ENCODE measurements around the gene KRT77.
A peak's percentile ranks its signal among the peaks of the same experiment; 100 is the strongest.

KRT77 gene

DNA sequence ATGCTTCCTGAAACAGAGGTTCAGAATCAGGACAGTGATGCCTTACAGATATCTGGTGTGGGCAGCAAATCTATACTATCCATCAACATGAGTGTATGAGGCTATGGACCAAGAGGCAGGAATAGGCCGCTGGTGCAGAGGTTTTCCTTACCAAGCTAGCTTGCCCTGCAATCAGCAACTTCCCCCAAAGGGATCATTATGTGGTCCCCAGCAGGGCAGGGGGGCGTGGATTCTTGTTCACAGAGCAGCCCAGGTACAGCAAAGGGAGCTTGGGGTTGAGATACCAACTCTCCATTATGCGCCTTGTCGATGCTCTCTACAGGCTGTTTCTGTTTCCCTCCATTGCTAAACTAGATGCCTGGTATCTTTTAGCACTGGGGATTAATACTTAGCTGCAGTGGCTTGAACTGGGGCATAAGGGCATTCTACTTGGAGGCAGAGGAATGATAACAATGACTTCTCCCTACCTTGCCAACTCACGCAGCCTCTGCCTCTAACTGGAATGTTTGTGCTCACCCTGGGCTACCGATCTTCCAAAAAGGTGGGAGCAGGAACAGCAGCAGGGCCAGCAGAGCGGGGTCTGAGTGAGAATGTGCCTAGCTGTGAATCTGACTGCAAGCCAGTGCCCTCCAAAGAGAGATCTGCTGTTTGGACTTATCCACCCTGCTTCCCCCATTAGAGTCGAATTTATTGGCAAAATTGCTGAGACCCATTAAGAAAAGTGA is 12.8 kb downstream of the KRT77 start:
- Histone ChIP-seq H3K4me3 (ENCODE audit: low read depth, low read length) (peak overlapping the region; percentile 50), H3K27me3 (ENCODE audit: control insufficient read depth, insufficient read depth, low read length) (peaks cover 36% of the 10 kb centered on the region), H3K4me1 (ENCODE audit: control insufficient read depth, insufficient read depth, low read length) (no peaks in the 10 kb centered on the region), H3K9me3 (ENCODE audit: control insufficient read depth, insufficient read depth, low read length) (no peaks in the 10 kb centered on the region), H3K9ac (ENCODE audit: low read depth, low read length) (peak overlapping the region; percentile 37), H3K36me3 (ENCODE audit: control insufficient read depth, insufficient read depth, low read length) (no peaks in the 10 kb centered on the region)

DNA sequence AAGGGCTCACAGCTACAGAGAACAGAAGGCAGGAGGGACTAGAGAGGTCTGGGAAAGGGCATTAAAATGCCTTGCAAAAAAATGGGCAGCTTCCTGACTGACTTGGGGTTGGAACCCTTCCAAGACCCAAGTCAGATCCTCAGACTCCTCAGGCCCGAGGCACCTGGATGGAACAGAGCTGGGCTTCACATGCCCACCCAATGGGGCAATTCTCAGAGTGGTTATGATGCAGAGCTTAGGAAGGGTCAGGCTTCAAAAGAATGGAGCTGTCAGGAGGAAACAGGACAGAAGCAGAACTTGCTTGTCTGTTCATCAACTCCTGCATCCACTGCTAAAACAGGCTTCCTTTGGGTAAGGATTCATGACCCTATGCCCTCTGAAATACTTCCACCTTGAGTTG is 13.4 kb downstream of the KRT77 start:
- no peak overlapping the region for H3K9ac ChIP-seq (ENCODE audit: low read depth, low read length)
- no peaks in the 10 kb centered on the region for H3K4me1 ChIP-seq (ENCODE audit: control insufficient read depth, insufficient read depth, low read length)
- H3K4me3 ChIP-seq (ENCODE audit: low read depth, low read length) = no peak overlapping the region
- H3K27me3 ChIP-seq (ENCODE audit: control insufficient read depth, insufficient read depth, low read length) = peaks cover 36% of the 10 kb centered on the region
- no peaks in the 10 kb centered on the region for H3K9me3 ChIP-seq (ENCODE audit: control insufficient read depth, insufficient read depth, low read length)
- no peaks in the 10 kb centered on the region for H3K36me3 ChIP-seq (ENCODE audit: control insufficient read depth, insufficient read depth, low read length)

DNA sequence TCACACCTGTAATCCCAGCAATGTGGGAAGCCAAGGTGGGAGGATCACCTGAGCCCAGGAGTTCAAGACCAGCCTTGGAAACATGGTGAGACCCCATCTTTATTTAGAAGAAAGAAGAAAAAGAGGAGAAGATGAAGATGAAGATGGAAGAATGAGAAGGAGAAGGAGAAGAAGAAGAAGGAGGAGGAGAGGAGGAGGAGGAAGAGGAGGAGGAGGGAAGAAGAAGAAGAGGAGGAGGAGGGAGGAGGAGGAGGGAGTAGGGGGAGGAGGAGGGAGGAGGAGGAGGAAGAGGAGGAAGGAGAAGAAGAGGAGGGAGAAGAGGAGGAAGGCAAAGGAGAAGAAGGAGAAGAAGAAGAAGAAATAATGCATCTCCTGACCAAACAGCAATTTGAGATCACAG is 14.1 kb downstream of the KRT77 start:
- Histone ChIP-seq H3K27me3 (ENCODE audit: control insufficient read depth, insufficient read depth, low read length) (peaks cover 36% of the 10 kb centered on the region), H3K9me3 (ENCODE audit: control insufficient read depth, insufficient read depth, low read length) (no peaks in the 10 kb centered on the region), H3K4me3 (ENCODE audit: low read depth, low read length) (no peak overlapping the region), H3K4me1 (ENCODE audit: control insufficient read depth, insufficient read depth, low read length) (no peaks in the 10 kb centered on the region), H3K36me3 (ENCODE audit: control insufficient read depth, insufficient read depth, low read length) (no peaks in the 10 kb centered on the region), H3K9ac (ENCODE audit: low read depth, low read length) (no peak overlapping the region)

DNA sequence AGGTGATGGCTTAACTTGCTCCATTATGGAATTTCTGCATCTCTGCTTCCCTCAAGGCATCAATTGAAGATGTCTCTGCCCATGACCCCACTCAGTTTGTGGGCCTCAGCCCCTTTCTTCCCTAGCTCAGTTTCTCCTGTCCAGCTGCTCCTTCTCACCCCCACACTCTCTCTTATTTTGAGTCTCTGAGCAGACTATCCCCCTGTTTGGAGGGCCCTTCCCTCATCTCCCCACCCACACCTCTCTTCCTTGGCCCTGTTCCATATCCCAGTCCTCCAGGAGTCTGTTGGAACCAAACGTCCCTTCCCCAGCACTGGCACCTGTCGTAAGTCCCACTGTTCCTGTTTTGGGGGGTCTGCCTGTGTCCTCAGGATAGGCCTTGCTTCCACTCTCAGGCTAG is 14.8 kb downstream of the KRT77 start:
- Histone ChIP-seq H3K4me1 (ENCODE audit: control insufficient read depth, insufficient read depth, low read length) (no peaks in the 10 kb centered on the region), H3K9ac (ENCODE audit: low read depth, low read length) (no peak overlapping the region), H3K36me3 (ENCODE audit: control insufficient read depth, insufficient read depth, low read length) (no peaks in the 10 kb centered on the region), H3K27me3 (ENCODE audit: control insufficient read depth, insufficient read depth, low read length) (peaks cover 36% of the 10 kb centered on the region), H3K9me3 (ENCODE audit: control insufficient read depth, insufficient read depth, low read length) (no peaks in the 10 kb centered on the region), H3K4me3 (ENCODE audit: low read depth, low read length) (no peak overlapping the region)

DNA sequence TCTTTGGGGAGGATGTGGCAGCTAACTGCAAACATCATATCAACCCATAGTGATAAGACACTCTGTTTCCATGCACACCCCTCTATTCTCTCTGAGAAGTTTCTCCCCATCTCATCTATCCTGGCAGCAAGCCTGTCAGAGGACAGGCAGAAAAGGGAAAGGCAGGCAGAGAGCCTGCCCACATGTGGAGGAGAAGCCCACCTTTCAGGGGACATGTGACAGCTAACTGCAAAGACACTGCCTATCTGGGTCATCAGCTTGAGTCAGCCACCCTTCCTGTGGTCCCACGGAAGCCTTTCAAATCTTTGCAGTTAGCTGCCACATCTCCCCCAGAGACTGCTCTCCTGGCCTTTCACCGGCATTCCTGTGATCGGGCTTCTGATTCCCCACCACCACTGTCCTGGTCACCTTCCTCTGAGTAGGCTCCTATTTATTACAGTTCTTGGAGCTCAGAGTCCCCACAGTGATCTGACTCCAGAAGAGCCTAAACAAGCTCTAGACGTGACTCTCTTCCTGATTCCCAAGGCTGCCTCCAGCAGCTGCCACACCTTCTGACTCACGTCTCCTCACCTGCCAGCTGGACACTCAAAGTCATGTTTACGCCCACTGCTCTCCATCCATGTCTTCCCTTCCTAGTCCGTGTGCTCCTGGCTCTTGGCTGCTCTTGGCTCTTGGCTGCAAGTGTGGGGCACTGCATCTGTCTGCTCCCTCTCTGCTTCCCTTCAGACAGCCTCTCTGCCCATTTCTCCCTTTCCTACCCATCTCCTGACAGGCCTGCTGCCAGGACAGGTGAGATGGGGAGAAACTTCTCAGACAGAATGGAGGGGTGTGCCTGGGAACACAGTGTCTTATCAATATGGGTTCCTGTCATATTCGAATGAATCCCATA is 15.6 kb downstream of the KRT77 start:
- Histone ChIP-seq H3K9me3 (ENCODE audit: control insufficient read depth, insufficient read depth, low read length) (no peaks in the 10 kb centered on the region), H3K4me3 (ENCODE audit: low read depth, low read length) (no peak overlapping the region), H3K36me3 (ENCODE audit: control insufficient read depth, insufficient read depth, low read length) (no peaks in the 10 kb centered on the region), H3K27me3 (ENCODE audit: control insufficient read depth, insufficient read depth, low read length) (peaks cover 34% of the 10 kb centered on the region), H3K9ac (ENCODE audit: low read depth, low read length) (no peak overlapping the region), H3K4me1 (ENCODE audit: control insufficient read depth, insufficient read depth, low read length) (no peaks in the 10 kb centered on the region)

DNA sequence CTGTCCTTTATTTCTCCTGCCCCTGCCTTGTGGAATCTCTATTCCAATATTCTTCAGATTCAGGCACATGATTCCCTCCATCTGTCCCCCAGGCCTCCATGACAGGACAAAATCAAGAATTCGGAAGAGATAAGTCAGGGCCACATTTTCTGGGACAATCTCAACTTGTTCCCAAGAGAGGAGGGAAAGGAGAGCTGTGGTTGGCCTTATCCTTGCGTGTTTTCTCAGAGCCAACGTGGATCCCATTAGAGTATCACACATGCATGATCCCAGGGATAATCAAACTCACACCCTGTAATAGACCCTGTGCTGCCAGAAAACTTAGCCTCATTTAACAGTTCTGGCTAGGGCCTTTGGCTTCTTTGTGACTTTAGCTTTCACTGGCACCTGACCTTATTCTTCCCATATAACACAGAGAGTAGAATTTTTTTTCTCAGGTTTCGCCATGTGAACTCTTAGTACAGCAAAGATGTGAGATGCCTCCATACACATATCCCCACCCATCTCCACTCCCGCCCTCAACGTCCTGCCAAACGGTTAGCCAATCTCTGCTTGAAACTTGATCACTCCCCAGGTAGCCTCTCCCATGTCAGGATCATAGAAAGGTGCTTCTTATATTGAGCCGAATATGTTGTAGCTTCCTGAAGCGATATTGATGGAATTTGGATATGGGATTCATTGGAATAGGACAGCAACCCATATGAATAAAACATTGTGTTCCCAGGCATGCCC is 16.4 kb downstream of the KRT77 start:
- Histone ChIP-seq H3K9me3 (ENCODE audit: control insufficient read depth, insufficient read depth, low read length) (no peaks in the 10 kb centered on the region), H3K9ac (ENCODE audit: low read depth, low read length) (no peak overlapping the region), H3K36me3 (ENCODE audit: control insufficient read depth, insufficient read depth, low read length) (no peaks in the 10 kb centered on the region), H3K27me3 (ENCODE audit: control insufficient read depth, insufficient read depth, low read length) (peaks cover 27% of the 10 kb centered on the region), H3K4me3 (ENCODE audit: low read depth, low read length) (no peak overlapping the region), H3K4me1 (ENCODE audit: control insufficient read depth, insufficient read depth, low read length) (no peaks in the 10 kb centered on the region)

DNA sequence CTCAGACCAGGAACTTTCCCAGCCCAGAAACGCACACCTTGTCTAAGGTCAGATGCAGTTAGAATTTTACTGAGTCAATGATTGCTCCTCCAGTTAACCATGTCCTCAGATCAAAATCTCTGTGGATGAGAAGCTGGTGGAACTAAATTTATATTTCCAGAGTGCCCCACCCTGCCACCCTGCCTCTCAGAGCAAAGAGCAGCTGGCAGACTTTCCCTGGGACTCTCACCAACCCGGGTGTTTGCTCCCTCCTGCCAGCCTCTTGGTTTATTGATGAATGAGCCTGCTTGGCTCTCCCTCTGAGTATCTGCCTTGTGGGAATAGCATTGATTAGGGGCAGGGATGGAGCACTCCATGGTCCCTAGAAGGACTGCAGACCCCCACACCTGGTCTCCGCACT is 17.3 kb downstream of the KRT77 start:
- Histone ChIP-seq H3K9me3 (ENCODE audit: control insufficient read depth, insufficient read depth, low read length) (no peaks in the 10 kb centered on the region), H3K4me3 (ENCODE audit: low read depth, low read length) (no peak overlapping the region)

DNA sequence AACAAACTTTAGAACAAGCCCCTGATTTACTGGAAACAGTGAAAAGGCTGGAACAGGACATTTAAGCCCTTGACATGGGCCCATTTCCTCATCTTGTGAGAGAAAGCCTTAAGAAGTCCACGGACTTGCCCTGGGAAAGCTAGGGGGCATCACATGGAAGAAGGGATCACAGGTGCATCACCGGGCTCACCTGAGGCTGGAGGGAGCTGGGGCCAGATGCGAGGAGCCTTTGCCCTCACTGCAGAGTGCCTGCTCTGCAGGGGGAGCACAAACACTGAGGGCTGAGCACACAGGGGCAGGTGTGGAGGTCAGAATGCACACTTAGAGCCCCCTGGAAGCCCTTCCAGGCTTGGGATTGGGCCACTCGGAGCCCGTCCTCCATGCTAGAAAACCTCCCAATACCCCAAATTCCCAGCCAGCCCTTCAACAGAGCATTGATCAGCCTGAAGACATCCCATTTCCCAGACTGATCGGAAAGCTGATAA is 17.9 kb downstream of the KRT77 start:
- Histone ChIP-seq H3K27me3 (ENCODE audit: control insufficient read depth, insufficient read depth, low read length) (peaks cover 17% of the 10 kb centered on the region), H3K9me3 (ENCODE audit: control insufficient read depth, insufficient read depth, low read length) (no peaks in the 10 kb centered on the region), H3K36me3 (ENCODE audit: control insufficient read depth, insufficient read depth, low read length) (no peaks in the 10 kb centered on the region), H3K9ac (ENCODE audit: low read depth, low read length) (no peak overlapping the region), H3K4me3 (ENCODE audit: low read depth, low read length) (no peak overlapping the region), H3K4me1 (ENCODE audit: control insufficient read depth, insufficient read depth, low read length) (no peaks in the 10 kb centered on the region)

More for the DNA sequence above, 17.3 kb downstream of the KRT77 start:
- no peaks in the 10 kb centered on the region for H3K36me3 ChIP-seq (ENCODE audit: control insufficient read depth, insufficient read depth, low read length)
- H3K4me1 ChIP-seq (ENCODE audit: control insufficient read depth, insufficient read depth, low read length) = no peaks in the 10 kb centered on the region
- peaks cover 22% of the 10 kb centered on the region for H3K27me3 ChIP-seq (ENCODE audit: control insufficient read depth, insufficient read depth, low read length)
- H3K9ac ChIP-seq (ENCODE audit: low read depth, low read length) = no peak overlapping the region

DNA sequence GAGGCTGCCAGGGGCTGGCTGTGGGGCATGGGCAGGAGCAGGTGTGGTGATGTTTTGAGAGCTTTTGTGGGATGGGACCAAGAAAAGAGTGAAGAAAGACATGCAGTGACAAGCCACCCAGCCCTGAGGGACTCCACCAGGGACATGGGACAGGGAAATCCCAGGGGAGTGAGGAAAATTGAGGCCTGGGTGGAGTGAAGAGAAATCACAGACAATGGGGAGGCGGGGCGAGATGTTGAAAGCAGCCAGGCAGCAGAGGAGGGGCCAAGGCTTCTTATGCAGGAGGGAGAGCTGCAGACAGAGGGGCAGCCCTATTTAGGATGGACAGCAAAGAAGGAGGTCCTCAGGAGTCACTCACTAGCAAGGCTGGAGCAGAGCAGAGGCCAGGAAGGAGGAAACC is 18.9 kb downstream of the KRT77 start:
- Histone ChIP-seq H3K27me3 (ENCODE audit: control insufficient read depth, insufficient read depth, low read length) (peaks cover 10% of the 10 kb centered on the region), H3K9ac (ENCODE audit: low read depth, low read length) (no peak overlapping the region), H3K9me3 (ENCODE audit: control insufficient read depth, insufficient read depth, low read length) (no peaks in the 10 kb centered on the region), H3K4me3 (ENCODE audit: low read depth, low read length) (no peak overlapping the region), H3K4me1 (ENCODE audit: control insufficient read depth, insufficient read depth, low read length) (no peaks in the 10 kb centered on the region), H3K36me3 (ENCODE audit: control insufficient read depth, insufficient read depth, low read length) (no peaks in the 10 kb centered on the region)

DNA sequence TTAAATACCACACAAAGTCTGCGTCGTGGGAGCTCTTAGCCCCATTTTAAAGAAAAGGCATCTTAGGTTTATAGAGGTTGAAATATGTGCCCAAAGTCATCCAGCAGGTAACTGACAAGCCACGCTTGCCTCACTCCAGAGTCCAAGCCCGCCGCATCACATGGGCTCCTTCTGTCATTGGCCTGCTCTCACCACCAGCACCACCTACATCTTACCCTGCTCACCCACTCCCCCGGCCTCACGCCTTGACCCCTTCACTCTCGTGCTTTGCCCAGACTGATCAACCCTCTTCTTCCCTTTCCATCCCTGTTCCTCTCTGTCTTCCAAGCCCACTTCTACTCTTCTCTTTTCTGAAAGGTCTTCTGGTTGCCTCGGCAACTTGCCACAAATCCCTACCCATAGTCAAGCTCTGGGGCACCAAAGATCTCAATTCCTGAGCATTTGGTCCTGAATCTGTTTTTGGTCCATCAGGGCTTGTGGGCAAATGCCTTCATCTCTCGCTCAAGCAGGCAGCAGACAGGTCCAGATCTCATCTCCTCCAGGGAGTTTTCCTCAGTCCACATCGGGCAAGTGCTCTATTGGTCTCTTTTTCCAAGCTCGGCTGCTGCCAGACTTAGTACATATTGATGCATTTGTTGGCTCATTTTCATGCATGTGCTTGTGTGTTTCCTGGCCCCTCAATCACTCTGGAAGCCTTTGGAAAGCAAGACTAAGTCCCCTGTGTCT is 19.6 kb downstream of the KRT77 start:
- H3K4me1 ChIP-seq (ENCODE audit: control insufficient read depth, insufficient read depth, low read length) = no peaks in the 10 kb centered on the region
- no peaks in the 10 kb centered on the region for H3K36me3 ChIP-seq (ENCODE audit: control insufficient read depth, insufficient read depth, low read length)
- peaks cover 9% of the 10 kb centered on the region for H3K27me3 ChIP-seq (ENCODE audit: control insufficient read depth, insufficient read depth, low read length)
- no peaks in the 10 kb centered on the region for H3K9me3 ChIP-seq (ENCODE audit: control insufficient read depth, insufficient read depth, low read length)
- no peak overlapping the region for H3K4me3 ChIP-seq (ENCODE audit: low read depth, low read length)
- H3K9ac ChIP-seq (ENCODE audit: low read depth, low read length) = no peak overlapping the region

DNA sequence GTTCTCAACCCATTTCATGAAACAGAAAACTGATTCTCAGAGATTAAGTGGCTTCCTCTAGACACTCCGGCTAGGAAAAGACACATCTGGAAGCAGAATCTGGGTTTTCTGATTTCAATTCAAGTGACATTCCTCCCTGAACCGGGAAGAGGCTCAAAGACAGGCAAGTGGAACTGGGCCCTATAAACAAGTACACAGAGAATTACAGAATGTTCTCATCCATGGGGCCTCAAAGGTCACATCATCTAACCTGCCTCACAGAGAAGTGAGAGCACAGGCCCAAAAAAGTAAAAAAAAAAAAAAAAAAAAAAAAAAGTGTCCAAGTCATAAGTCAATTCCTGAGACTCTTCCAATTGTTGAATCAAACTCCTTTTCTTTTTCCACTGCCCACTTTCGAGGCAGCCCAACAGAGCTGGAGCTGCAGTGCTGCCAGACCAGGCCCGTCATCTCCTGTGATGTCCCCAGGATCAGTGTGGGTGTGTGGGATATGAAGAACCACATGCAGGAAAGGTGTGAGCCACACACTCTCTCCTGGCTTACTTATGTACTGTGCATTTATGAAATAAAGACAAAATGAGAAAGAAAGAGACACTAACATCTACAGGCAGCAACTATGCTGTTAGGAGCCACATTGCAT is 20.3 kb downstream of the KRT77 start:
- H3K9me3 ChIP-seq (ENCODE audit: control insufficient read depth, insufficient read depth, low read length) = no peaks in the 10 kb centered on the region
- peaks cover 9% of the 10 kb centered on the region for H3K27me3 ChIP-seq (ENCODE audit: control insufficient read depth, insufficient read depth, low read length)
- no peak overlapping the region for H3K4me3 ChIP-seq (ENCODE audit: low read depth, low read length)

More for the DNA sequence above, 20.3 kb downstream of the KRT77 start:
- no peaks in the 10 kb centered on the region for H3K4me1 ChIP-seq (ENCODE audit: control insufficient read depth, insufficient read depth, low read length)
- no peaks in the 10 kb centered on the region for H3K36me3 ChIP-seq (ENCODE audit: control insufficient read depth, insufficient read depth, low read length)
- no peak overlapping the region for H3K9ac ChIP-seq (ENCODE audit: low read depth, low read length)

Data from iPS-15b (cell line).